Frontal cortex (tissue), 4 donors: ENCODE data around the gene USP21. TPM values are rescaled to one million over a fixed set of nuclear protein-coding genes. Genes with fewer than 3 reads are reported as not detected.
A peak's percentile ranks its signal among the peaks of the same experiment; 100 is the strongest.

Experiments
- DNase-seq, 2 donors: peaks; one replicate each; pipeline ENCODE4 v3.0.0; 2012; ENCODE audit warnings: low spot score in 2 of 2
- FAIRE-seq: peaks from 2 replicates; lab custom pipeline; 2012; peaks lifted over from hg19 to GRCh38; lab: Jason Lieb, UNC
- total RNA-seq: library from RNA; depleted of rRNA; stranded (reverse); fragments of >200 nt; gene quantifications from one replicate; pipeline ENCODE4 v1.2.3, GENCODE V29; 2014
- donor health status: control.
- donor health status: control.
- donor health status: control.

USP21 gene
- total RNA-seq, 1 donor from 2014 or later: 8.2 TPM

DNA sequence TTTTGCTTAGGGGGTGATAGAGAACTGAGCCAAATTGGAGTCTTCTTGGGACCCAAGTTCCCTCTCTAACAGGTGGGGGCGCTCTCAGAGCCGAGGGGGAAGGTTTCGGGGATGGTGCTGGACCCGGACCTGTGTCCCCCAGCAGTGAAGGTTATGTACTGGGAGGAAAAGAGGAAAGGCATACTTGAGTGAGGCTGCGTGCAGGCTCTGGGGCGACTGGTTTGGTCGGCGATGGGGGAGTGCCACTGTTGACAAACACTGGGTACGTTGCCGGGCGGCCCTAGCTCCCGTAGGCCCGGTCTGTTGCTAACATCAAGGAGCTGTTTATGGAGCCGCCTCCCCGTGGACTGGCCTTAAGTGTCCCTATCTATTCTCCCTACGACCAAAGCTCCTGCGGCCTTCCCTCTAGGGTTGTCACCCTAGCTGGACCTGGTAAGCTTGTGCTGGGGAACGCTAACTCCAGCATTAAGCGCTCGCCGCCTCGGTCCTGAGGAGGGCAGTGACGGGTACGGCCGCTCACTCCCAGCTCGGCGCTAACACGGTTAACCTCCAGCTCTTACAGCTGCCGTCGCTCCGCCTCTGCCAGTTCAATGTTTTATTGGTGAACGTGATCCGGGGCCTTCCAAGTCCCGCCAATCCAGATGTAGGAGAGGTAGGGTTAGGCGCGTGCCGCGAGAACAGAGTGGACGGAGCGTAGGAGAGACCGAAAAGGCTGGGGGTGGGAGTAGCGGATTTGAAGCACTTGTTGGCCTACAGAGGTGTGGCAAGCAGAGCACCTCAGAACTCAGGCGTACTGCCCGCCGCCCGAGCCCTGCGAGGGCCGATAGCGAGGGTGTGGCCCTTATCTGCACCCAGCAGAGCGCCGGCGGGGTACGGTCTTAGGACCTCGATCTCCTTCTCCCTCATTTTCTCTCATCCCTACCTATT lies 6.7 kb downstream of the USP21 start, which contains the start of gene PPOX:
TSS of gene PPOX (plus strand) at position 685 of the 927 bp plus-strand sequence. CDS start 422 bp downstream, outside the sequence.
- FAIRE-seq (peak; percentile 19), DNase-seq (peak; percentile 85 to 92)

DNA sequence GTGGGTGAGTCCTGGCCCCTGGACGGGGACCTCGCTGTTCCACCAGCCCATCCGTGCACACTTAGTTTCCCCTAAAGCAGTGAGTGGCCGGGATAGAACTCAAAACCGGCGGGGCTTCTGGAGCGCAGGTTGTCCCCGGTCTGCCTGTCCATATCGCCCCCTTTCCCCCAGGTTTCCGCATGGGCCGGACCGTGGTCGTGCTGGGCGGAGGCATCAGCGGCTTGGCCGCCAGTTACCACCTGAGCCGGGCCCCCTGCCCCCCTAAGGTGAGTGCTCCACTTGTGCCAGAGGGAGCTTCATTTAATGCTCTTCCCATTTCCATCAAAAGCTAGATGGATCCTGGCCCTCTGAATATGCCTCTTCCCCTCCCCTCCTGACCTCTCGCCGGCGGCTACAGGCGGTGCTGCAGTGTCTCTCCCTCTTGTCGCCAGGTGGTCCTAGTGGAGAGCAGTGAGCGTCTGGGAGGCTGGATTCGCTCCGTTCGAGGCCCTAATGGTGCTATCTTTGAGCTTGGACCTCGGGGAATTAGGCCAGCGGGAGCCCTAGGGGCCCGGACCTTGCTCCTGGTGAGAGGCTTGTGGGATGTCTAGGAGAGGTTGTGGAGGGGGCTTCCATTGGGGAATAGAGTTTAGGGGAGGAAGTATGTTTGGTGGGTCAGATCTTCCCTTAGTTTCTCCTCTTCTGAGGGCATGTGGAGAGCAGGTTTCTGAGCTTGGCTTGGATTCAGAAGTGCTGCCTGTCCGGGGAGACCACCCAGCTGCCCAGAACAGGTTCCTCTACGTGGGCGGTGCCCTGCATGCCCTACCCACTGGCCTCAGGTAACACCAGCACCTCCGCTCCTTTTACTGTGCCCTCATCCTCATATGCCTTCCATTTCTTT lies 7.6 kb downstream of the USP21 start:
- FAIRE-seq: no peak
- DNase-seq: no peak

DNA sequence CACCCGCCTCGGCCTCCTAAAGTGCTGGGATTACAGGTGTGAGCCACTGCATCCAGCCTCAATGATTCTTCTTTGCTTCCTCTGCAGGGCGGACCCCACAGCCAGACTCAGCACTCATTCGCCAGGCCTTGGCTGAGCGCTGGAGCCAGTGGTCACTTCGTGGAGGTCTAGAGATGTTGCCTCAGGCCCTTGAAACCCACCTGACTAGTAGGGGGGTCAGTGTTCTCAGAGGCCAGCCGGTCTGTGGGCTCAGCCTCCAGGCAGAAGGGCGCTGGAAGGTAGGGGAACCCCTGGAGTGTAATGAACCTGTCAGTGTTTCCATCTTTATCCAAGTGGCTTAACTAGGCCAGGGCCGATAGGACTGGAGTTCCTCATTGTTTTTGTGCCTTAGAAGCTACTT lies 9.6 kb downstream of the USP21 start:
- DNase-seq: no peak
- FAIRE-seq: no peak

DNA sequence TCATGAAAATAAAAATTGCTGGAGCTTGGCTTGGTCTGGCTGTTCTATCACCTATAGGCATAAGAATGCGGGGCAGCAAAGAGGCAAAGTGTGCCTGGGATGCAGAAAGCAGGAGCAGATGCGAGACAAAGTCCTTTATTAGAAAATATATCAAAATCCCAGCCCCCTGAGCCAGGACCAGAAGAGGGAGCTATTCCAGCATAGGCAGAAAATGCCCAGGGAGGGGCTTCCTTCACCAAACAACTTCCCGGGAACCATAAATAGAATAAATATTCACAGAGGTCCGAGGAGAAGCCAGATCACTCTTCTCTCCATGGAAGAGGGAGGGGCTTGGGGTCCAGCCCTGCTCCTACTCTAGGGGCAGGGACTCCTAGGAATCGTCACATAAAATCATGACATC lies 11.9 kb downstream of the USP21 start:
- DNase-seq: no peak

DNA sequence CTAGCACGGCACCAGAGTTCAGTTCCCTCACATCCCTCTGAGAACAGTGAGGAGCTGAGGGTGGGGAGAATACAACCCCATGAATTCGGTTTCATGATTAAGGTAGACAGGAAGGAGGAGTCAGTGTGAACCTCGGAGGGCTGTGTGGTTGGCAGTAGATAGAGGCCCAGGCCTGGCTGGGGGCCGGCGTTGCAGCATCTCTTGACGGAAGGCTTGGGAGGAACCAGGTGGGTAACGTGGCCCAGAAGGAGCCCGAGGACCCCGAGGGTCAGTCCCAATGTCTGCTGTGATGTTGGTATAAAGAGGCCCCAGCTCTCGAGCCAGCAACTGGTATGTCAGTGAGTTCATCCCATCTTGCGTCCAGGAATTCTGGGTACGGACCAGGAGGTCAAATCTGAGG lies 12.4 kb downstream of the USP21 start:
- FAIRE-seq: no peak
- DNase-seq: no peak

More for the DNA sequence above, 11.9 kb downstream of the USP21 start:
- no peak for FAIRE-seq

DNA sequence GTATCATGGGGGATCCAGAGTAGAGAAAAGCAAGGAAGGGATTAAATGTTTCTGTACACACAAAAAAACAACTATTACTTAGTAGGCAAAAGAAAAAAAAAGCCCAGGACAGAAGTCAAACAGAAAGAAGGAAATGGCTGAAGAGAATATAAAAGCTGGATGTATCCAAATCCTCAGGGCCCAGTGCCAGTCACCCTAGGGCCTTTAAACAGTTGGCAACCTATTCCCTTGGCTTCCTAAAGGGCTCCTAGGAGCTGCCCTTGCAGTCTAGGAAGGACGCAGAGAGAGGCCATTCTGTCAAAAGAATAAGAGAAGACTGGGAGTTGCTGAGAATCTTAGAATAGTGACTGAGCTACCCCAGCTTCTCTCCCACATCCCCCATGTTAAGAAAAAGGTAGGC lies 13.0 kb downstream of the USP21 start:
- FAIRE-seq: no peak
- DNase-seq: no peak

- DNase-seq (no peak), FAIRE-seq (no peak)
Measured at GRCh38 chr1:161172776-161173376, 13.6 kb downstream of the USP21 start.

GRCh38 chr1:161173711-161174110 lies 14.4 kb downstream of the USP21 start:
- DNase-seq: no peak
- FAIRE-seq: no peak

- FAIRE-seq: no peak
Measured at GRCh38 chr1:161174911-161175310, 15.6 kb downstream of the USP21 start.

DNA sequence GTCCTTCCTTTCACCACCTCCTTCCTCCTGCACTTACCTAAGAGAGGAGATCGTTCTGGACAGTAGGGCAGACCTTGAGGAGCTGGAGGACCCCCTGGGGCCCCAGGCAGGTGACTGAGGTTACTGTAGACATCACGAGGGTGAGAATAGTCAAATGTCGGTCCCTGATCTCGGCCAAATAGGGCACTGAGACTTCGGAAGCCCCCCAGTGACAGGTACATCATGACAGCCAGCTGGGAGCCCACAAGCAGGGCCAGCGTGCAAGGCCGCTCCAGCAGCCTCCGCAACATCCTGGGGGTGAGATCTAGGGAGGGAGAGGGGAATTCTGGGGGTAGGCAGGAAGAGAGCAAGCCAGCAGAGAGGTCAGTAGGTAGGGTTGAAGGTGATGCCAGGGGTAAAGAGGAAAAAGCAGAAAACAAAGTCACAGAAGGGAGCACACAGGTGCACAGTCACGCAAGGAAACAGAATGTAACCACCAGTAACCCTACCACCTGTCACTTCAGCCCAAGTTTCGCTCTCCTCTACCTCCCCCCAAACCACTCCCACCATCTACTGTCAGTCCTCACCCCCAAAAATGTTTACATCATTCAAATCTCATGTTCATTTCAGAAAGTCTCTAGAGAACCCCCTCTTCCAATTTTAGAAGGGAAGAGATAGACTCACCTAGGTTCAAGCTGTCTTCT lies 16.6 kb downstream of the USP21 start:
- DNase-seq (no peak), FAIRE-seq (no peak)

More at GRCh38 chr1:161174911-161175310, 15.6 kb downstream of the USP21 start:
- DNase-seq: no peak

DNA sequence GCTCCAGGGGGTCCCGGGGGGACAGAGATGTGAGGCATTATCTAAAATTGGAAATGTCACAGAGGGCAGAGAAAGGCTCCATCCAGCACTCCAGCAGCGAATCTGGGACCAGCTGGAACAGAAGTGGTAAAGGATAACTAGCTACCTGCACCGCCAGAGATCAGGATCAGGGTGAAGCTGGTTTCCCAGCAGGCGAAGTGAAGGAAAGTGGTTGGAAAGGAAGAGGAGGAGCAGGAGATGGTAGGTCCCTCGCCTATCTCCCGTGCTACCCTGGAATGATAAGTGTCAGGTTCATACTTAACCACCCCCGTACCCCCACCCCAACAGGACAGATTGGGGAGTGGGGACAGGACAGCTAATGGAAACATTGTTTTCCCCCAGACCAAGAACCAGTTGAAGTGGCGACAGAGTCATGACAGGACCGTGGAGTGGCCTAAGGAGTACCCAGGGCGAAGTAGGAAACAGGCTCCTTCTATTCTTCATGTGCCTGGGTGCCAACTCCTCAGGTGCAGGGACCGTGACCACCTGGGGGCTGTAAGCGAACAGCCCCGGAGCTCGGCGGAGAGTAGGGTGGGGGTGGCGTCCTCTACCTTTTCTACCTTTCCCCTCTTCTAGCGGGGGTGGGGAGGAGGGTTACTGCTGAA lies 17.3 kb downstream of the USP21 start:
- FAIRE-seq (no peak), DNase-seq (no peak)

GRCh38 chr1:161177112-161177935 lies 18.0 kb downstream of the USP21 start, which contains the start of gene B4GALT3:
Gene B4GALT3, minus strand, starts transcription at chr1:161177507. Its CDS starts 1,447 bp downstream, at chr1:161176060.
- DNase-seq (peak; percentile 87 to 98), FAIRE-seq (no peak)

DNA sequence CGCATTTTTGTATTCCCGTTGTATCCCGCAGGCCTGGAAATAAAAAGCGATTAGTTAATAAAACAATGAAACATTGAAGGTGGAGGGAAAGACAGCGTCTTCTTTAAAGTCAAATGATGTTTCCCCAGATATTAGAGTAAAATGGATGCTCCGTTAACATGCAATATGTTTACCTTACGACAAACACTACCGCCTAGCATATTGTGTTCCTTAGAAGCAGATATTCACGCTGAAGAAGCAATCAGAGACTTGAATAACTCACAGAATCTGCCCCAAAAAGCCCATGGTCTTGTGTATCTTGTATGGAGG lies 18.6 kb downstream of the USP21 start:
- no peak for FAIRE-seq
- DNase-seq: no peak

GRCh38 chr1:161179698-161180097 lies 20.4 kb downstream of the USP21 start:
- DNase-seq: no peak
- FAIRE-seq: no peak

DNA sequence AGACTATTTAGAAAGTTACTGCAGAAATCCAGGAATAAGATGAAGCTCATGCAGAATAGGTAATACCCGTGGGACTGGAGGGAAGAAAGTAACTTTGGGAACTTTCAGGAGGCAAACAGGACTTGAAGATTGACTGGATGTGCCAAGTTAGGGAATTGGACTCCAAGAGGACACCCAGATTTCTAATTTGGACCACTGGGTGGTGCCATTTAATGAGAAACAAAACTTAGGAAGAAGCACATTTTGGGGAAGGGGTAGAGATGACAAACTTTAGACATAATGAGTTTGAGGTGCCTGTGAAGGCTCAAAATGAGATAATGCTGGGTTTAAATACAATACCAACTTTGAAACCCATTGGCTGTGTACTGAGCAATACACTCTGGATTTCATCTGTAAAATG lies 21.3 kb downstream of the USP21 start:
- FAIRE-seq (no peak), DNase-seq (no peak)

- no peak for FAIRE-seq
- DNase-seq: no peak
Measured at GRCh38 chr1:161182214-161182613, 22.9 kb downstream of the USP21 start.

- FAIRE-seq (no peak), DNase-seq (peak in 1 of 2 donors; percentile 59)
Measured at GRCh38 chr1:161185282-161185682, 26.0 kb downstream of the USP21 start.

DNA sequence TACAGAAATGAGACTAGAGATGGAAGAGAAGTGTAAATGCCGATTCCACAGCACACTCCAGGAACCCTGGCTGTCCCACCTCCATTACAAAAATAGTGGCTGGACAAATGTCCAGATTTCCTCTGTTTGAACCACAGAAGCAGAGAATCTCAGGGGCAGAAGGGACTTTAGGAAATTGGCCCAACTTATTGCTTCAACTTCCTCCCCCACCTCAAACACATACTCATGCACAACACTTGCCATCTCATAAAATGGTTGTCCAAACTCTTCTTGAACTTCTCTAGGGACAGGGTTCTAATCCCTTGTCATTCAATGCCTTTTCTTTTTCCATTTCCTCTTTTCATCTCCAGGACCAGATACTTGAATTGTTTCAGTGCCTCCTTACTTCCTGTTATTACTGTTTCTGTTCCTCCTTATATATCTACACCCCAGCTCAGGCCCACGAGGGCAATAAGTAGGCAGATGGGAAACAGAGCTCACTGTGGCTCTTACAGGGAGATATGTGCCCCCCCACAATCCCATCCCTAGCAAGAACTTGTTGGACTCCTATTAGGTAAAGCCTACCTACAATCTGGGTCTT lies 26.5 kb downstream of the USP21 start:
- DNase-seq (no peak), FAIRE-seq (no peak)
